NCI-H2029 treated with DMSO at 0.1 percent for 48 hours (cell line): Measurements from ENCODE around the gene ABO.
"Not testable (repeated sequence)": the region's sequence is repeated elsewhere in the genome, so short reads cannot be mapped to it uniquely, and the experiment has no call there.

ENCODE experiments used
- DNase-seq: peaks from one replicate; lab custom pipeline; 2025; lab: John Stamatoyannopoulos, UW

The ABO gene

DNA sequence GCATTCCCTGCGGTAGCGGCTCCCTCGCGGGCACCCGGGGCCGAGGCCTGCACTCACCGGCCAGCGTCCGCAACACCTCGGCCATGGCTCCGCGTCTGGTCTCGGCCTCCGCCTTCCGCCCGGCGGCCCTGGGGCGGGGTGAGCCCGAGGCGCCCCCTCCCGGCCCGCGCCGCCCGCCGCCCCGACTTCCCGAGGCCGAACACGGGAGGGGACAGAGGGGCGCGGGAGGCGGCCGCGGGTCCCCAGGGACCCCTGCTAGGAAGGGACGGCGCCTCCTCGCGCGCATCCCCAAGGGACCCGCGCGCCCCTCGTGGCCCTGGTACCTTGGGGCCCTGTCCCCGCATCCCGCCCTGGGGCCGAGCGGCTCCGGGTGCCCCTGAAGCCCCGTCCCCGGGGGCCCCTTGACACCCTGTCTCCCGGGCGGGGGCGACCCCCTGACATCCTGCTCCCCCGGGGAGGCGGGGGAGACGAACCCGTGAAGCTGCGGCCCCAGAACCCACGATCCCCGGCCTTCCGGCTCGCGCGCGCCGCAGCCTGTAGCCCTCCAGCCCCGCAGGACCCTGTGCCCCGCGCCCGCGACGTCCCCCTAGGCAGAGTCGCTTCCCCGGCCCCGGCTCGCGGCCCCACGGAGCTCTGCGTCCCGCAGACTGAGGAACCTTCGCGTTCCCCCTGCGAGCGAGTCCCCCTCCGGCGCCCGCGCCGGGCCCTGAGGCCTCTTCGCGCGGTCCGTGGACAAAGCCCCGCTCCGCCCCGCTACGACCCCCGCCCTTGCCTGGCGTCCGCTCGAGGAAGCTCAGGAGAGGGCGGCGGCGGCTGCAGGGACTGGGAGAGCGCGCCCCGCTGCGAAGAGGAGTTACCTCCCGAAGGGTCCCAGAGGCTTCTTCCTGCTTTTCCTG is at the start of gene ABO:
Gene ABO, minus strand, starts transcription at position 97 of the 896 bp plus-strand sequence.
- no peak for DNase-seq

DNA sequence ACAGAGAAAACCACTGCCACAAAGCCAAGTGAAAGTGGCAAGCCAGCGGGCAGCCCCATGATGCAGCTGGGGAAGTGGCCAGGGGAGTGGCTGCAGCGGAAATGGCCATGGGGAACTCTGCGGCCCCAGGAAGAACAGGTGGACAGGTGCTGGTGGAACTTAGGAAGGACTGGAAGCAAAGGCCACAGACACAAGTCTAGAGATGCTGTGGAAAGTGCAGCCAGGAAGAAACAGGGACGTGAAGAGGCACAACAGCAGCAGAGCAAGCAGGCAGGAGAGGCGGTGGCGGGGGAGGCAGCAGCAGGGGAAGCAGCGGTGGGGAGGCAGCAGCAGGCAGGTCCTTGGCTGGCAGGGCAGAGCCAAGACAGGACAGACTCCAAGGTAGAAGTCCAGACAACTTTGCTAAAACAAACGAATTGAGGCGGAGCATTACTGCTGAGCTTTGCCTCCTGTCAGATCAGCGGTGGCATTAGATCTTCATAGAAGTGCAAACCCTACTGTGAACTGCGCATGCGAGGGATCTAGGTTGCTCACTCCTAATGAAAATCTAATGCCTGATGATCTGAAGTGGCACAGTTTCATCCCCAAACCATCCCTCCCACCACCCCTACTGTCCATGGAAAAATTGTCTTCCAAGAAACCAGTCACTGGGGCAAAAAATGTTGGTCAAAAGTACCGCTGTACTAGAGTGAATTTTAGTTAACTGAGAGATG is 49.1 kb upstream of the ABO start:
- no peak for DNase-seq

DNA sequence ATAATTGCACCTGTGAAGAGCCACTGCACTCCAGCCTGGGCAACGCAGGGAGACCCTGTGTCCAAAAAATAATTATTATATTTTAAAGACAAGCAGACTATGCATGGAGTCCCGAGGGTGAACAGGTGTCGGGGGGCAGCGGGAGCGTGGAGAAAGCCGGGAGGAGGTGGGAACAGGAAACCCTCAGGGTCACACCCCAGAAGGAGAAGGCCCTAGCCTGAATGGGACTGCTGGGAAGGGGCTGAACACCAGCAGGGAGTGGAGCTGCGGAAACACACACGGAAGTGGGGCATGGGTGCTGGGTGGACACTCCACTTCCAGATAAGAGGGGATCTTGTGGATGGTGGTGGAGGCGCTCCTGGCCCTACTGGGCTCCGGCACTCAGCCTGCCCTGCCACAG is 48.2 kb upstream of the ABO start:
- DNase-seq = no peak

DNA sequence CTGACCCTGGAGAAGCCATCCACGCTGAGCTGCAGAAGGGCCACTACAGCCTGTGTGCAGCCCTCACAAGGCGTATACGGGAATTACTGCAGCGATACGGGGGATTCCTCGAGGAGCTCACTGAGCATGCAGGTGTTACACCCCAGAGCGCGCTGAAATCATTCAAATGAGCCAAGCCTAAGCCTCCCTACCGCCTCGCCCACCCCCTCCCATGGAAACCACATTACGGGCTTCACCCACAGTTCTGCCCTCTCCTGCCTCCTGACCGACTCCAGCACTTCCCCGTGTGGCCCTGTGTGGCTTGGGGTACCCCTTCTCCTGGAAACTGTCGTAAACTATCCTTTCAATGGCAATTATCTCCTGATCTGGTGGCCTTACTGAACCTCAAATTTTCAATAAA is 47.7 kb upstream of the ABO start:
- no peak for DNase-seq

DNA sequence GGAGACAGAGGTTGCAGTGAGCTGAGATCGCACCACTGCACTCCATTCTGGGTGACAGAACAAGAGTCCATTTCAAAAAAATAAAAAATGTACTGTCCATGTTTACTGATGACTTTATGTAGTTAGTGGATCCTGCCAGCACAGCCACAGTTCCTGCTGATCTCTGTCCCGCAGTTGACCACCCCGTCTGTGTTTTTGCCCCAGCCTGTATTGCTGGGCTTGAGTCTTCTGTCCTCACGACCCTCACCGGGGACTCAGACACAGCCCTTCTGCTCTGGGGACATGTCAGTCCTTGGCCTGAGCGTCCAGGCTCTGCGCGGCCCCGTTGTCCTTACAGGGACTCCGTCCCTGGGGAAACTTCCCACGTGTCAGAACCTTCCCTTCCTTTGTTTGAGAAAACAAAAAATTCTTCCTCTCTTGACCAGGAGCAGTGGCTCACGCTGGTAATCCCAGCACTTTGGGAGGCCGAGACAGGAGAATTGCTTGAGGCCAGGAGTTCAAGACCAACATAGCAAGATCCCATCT is 46.5 kb upstream of the ABO start:
- no peak for DNase-seq

DNA sequence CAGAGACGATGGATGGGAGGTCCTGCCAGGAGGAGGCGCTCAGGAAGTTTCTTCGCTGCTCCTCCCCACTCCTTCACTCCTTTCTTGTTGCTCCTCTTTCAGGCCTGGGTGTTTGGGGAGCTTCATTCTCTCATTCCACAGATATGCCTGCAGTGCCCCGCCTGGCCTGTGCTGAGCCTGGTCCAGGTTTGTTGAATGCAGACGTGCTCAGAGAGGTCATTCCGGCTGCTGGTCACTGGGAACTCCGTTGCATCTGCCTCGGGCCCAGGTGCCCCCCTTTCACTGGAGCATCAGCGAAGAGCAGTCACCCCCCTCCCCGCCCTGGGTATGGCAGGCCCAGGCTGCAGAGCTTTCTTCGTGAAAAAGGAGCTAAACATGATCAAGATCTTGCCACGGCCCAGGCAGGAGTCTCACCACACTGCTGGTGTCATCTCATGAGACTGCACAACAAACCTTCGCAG is 45.5 kb upstream of the ABO start:
- DNase-seq = no peak

DNA sequence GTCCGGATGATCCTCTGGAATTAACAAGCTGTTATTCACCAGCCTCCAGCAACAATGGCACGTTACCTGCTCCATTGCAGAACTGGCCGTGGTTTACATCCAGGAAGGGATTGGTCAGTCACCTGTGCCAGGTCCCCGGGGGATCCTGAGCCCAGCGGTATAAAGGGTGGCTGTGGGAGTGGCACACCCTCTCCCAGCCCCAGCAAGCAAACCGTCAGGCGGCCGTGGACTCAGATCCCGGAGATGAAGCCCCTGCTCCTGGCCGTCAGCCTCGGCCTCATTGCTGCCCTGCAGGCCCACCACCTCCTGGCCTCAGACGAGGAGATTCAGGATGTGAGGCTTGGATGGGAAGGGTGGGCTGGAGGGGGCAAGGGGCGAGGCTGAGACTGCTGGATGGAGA is 42.5 kb upstream of the ABO start:
- not testable (repeated sequence) for DNase-seq

DNA sequence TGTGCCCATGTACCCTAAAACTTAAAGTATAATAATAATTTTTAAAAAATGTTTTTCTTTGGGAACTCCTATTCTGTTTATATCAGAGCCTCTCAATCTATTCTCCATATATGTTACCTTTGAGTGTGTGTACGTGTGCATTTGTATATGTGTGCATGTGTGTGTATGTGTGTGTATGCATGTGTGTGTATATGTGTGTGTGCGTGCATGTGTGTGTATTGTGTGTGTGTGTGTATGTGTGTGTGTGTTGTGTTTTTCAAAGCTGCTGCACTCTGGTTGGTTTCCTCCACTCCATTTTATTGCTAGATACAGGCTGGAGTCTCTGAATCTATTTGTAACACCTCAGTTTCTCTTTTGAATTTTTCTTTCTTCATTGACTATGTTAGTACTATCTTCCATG is 41.0 kb upstream of the ABO start:
- no peak for DNase-seq

DNA sequence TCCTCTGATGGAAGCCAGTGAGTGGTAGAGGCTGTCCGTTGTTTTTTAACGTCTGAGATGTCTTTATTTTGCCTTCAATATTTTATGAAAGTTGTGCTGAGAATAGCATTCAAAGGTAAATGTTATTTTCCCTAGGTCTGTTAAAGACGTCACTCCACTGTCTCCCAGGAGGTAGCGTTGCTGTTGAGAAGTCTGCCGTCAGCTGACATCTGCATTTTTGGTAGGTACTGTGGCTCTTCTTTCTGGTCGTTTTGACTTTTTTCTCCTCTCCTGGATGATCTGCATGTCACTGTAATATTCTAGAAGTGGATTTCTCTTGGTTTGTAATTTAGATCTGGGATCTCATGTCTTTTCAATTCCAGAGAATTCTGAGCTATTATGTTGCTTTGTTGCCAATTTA is 34.6 kb upstream of the ABO start:
- DNase-seq = no peak

DNA sequence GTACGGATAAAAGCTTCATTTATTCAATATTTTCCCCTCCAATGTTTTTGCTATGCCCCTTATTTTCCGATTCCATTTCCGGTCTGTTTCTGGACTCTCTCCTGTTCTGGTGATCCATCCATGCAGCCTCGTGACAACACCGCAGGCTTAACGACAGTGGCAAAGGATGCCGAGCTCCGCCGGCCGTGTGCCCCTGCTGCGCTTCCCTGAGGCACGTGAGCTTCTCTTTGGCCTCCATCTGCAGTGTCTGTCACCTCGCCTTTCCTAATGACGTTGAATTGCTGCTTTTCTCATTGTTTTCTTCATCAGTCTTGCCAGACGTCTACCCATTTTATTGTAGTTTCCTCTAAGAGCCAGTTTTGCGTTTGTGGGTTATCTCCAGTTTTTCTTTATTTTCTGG is 32.3 kb upstream of the ABO start:
- DNase-seq = no peak

DNA sequence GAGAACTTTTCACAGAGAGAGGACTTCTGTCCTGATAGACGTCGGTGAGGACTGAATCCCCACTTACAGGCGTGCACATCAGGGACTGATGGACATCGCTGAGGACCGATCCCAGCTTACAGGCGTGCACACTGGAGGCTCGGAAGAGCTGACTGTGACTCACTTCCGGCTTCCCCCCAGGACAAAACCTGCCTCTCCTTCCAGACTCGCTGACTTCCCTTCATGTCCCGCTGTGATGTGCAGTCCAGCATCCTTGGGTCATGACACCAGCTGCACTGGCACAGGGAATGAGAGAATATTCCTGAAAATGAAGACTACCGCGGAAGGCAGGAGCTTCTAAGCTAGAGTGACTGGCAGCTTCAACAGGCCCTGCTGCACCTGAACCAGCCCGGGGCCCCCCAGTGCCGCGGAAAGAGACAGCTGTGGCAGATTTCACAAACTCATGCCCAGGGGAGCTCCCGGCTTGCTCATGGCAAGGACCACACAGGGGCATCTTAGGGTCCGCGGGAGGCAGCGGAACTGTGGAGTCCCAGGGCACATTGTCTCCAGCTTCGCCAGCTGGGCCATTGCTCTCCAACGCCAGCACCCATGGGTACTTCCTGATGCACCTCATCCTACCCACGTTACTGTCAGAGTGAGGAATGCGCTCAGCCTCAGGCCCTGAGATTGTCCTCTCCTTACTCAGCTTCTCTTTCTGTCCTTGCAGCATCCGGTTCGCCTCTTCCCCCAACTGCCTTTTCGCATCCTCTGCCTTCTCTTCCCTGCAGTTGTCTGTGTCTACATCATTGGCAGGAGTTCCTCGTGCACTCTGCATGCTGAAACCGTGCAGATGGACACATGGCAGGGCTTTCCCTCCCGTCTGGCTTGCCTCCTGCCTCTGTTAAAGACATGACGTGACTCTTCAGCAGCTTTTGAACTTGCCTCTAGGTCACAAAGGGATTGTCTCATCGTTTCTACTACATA is 31.5 kb upstream of the ABO start:
- no peak for DNase-seq

DNA sequence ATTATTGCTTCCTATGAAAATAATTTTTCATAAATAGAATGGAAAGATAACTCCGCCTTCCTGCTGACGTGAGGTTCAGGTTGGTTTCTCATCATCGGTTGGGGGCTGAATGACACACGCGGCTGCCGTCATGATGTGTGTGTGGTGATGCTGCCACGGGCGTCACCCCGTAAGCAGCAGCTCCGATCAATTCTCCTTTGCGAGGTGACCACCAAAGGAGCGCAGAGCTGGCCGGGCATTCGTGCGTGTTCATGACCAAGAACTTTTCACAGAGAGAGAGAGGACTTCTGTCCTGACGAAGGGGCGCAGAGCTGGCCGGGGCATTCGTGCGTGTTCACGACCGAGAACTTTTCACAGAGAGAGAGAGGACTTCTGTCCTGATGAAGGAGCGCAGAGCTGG is 30.7 kb upstream of the ABO start:
- no peak for DNase-seq

DNA sequence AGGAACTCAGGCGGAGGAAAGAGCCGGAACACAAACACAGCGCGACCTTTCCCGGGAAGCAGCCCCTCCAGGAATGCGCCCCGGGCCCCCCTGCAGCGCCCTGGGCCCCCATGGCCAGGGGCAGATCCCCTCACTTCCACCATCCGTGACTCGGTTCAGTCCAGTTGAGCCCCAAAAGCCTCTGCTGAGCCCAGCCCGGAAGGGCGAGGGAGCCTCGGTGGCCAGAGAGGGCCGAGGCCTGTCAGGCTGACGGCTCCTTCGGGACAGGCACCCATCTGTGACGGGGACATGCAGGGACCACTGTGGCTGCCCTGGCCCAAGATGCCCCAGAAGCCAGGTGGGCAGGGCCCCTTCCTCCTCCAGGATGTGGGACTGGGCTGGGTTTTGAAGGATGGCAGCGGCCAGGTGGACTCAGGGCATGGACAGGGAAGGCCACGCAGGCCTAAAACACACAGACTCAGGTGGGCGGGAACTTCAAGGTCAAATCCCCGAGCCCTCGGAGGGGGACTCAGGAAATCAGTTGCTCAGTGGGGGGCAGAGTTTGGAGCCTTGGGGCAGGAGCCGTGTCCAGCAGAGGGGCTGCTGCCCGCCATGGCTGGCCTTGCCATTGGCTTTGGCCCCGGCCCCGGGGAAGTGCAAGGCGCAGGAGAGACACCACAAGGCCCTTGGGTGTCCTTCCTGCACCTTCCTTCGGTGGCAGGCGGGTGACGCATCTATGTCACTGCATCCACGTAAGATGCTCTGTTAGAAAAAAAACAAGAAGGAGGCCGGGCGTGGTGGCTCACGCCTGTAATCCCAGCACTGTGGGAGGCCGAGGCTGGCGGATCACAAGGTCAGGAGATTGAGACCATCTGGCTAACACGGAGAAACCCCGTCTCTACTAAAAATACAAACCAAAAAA is 29.7 kb upstream of the ABO start:
- DNase-seq = no peak

DNA sequence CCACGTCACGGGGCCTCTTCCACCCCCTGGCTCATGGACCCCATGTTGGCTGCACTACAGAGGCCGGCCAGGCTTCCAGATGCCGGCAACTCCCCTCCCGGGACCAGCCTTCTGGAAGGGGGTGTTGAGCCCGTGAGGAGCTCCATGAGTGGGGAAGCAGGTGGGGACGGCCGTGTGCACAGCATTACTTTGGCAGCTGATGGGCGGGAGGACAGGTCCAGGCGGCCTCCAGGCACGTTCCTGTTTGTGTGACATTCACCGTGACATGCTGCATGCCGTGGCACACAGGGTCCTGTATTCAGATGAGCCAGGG is 29.1 kb upstream of the ABO start:
- DNase-seq = no peak

DNA sequence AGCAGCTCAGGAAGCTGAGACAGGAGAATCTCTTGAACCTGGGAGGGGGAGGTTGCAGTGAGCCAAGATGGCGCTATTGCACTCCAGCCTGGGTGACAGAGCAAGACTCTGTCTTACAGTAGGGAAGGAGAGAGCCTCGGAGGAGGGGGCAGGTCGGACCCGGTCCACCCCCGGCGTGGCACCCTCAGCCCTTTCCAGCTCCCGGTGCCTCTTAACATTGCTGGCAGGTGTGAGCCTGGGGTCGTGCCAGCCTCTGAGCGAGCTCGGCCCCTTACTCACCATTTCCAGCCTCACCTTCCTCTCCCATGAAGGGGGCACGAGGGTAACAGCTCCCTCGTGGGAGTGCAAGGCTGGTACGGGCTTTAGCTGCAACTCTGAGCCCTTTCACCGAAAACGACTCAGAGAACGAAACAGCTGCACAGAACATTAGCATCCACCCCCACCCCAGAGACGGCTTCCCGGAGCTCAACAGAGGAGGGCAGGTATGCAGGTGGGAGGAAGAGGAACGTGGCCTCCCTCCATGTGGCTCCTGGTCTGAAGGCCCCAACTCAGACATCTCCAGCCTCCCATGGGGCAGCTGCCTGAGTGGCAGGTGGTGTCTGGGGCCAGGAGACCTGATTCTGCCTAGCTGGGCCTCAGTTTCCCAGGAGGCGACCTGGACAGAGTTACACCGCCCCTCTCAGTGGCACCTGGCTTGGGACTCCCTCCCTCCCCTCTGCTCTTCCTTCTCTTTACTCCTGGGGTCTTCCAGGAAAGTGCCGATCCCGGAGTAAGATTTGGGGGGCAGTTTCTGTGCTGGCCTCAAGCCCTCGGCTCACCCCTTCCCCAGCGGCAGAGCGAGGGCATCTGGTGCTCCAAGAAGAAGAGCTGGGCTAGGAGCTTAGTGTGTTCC is 28.5 kb upstream of the ABO start:
- DNase-seq = no peak

DNA sequence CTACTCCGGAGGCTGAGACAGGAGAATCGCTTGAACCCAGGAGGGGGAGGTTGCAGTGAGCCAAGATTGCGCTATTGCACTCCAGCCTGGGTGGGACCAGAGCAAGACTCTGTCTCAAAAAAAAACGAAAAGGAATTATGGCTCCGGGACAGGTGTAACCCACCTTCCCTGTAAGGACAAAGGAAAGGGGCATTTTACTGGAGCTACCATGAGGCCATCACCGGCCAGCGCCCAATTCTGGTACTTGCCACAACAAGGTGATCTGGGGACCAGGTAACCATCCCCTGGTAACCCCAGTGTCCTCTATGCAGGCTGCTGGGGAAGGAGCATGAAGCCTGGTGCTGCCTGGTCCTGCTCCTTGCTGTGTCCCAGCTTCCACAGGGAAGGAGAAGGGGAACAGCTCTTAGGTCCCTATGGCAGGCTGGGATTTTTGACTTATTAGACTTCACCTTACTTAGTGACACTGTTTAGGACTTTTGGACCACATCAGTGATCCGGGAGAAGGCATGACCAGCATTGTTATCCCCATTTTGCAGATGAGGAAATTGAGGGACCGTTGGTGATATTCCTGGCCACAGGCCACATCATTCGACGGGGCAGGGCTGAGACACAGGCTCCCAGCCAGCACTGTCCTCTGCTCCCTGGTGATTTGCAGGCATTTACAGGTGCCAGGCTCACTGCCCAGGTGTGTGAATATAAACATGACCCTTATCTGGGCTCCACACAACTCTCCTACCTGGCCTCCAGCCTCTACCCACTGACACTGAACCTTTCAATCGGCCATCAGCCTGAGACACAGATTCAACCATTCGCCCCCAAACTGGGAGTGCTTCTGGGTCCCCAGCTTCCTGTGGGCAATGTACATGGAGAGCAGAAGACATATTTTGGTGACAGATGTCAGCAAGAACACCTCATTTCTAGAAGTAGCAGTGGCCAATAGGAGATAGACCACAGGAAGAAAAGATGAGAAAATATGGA is 26.5 kb upstream of the ABO start:
- DNase-seq = no peak

DNA sequence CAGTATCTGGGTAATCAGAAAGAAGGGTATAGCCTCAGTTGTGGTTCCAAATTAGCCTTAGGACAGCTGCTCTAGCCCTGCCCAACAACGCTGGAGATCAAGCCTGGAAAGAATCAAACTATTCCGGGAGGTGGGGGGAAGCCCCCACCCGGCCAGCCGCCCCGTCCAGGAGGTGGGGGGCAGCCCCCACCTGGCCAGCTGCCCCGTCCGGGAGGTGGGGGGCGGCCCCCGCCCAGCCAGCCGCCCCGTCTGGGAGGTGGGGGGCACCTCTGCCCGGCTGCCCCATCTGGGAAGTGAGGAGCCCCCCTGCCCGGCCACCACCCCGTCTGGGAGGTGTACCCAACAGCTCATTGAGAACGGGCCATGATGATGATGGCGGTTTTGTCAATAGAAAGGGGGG is 25.0 kb upstream of the ABO start:
- DNase-seq = not testable (repeated sequence)

DNA sequence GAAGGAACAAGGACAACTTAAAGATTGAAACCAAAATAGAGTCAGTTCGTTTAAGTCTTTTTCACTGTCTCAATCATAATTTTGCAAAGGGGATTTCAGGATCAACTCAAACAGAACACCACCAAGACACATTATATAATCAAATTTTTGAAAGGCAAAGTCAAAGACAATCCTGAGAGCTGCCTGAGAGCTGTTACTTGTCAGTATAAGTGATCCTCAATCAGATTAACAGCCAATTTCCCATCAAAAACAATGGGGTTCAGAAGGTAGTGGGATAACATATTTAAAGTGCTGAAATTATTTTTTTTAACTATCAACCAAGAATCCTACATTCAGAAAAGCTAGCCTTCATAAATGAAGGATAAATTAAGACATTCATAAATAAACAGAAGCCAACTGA is 19.3 kb upstream of the ABO start:
- no peak for DNase-seq

DNA sequence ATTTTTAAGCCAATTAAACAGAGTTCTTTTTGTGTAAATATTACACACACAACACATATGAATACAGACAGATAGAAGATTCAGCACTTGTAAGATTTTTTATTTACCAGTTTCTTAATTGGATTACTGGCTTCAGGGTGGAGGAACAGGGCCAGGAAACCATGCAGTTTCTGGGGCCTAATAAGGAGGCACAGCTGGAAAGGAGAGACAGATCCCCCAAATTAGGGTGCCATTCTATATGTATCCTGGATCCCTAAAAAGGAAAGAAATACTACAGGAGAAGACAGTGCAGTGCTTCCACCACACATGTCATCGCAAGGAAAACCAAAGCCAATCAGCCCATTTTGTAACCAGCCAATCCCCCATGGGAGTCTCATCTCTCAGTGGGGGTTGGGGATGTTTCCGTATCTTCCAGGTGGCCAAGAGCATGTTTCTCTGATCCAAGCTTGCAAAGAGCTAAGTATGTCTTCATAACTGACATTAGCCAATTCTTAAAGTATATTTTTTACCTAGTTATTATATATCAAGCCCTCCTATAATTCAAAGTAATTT is 15.8 kb upstream of the ABO start:
- DNase-seq = no peak
